PC-3 (cell line): ENCODE results near the gene CUL4A.

ENCODE experiments used
- CTCF ChIP-seq: fragments of 300-600 bp; sonication (generic); conservative IDR thresholded peaks from 2 replicates; pipeline ENCODE4 v1.5.1; 2017; ENCODE audit warnings: antibody characterized with exemption, low read depth, mild to moderate bottlenecking, low read length
- EZH2 ChIP-seq: fragments of 300-600 bp; sonication (generic); IDR thresholded peaks from one replicate; pipeline ENCODE4 v1.6.1; 2017; ENCODE audit warnings: antibody characterized with exemption, mild to moderate bottlenecking, low read length; ENCODE audit not compliant: unreplicated experiment
- EZH2phosphoT487 ChIP-seq: fragments of 300-600 bp; sonication (generic); IDR thresholded peaks from 2 replicates; pipeline ENCODE4 v1.6.1; 2018; ENCODE audit warnings: mild to moderate bottlenecking, antibody characterized with exemption, low read length, borderline replicate concordance

- TF ChIP-seq CTCF (no peak), EZH2 (no peak), EZH2phosphoT487 (no peak)
Observed at GRCh38 chr13:113178070-113178895, 31.1 kb upstream of the CUL4A start.
